GM12891 (cell line): ENCODE data around the gene C15orf61.

Experiments
- DNase-seq: peaks from one replicate; pipeline ENCODE4 v3.0.0; 2011; ENCODE audit warnings: low spot score; ENCODE audit not compliant: insufficient read length
- FAIRE-seq: peaks from 2 replicates; lab custom pipeline; 2011; peaks lifted over from hg19 to GRCh38; lab: Jason Lieb, UNC
- PAX5 ChIP-seq: IDR thresholded peaks from 2 replicates; pipeline ENCODE4 v1.6.1; 2011; ENCODE audit warnings: low read length, moderate library complexity, mild to moderate bottlenecking; ENCODE audit not compliant: insufficient read depth, severe bottlenecking
- POLR2A ChIP-seq: IDR thresholded peaks from 2 replicates; pipeline ENCODE4 v1.6.1; 2011; ENCODE audit warnings: low read depth, low read length, control low read depth
- POLR2AphosphoS5 ChIP-seq: IDR thresholded peaks from 2 replicates; pipeline ENCODE4 v1.6.1; 2011; ENCODE audit warnings: low read depth, low read length, control low read depth
- POU2F2 ChIP-seq: IDR thresholded peaks from 2 replicates; pipeline ENCODE4 v1.6.1; 2011; ENCODE audit warnings: low read depth, mild to moderate bottlenecking, control low read depth, low read length, moderate library complexity
- SPI1 ChIP-seq: IDR thresholded peaks from 2 replicates; pipeline ENCODE4 v1.6.1; 2011; ENCODE audit warnings: low read depth, low read length, control low read depth
- TAF1 ChIP-seq: IDR thresholded peaks from 2 replicates; pipeline ENCODE4 v1.6.1; 2011; ENCODE audit warnings: low read depth, low read length, control low read depth

C15orf61 gene

DNA sequence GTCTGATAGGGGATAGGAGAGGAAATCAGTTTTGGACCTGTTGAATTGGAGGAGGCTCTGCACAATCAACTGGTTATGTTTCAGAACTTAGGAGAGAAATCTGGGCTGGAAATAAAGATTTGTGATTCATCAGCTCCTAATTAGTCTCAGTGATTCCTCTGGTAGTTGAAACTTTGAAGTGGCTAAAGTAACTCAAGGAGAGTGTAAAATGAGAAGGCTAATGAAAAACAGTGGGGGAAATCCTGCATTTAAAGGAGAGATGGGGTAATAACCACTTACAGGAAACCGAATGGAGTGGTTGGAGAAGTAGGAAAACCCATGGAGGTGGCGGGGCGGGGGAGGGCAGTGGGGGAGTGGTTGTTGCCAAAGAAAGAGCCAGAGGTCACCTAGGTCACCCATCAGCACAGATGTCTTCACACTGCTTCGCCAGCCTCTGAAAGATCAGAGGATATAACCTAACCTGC lies 54.1 kb downstream of the C15orf61 start:
- TF ChIP-seq POU2F2 (no peak), SPI1 (no peak), TAF1 (no peak), POLR2AphosphoS5 (no peak), PAX5 (no peak), POLR2A (no peak)
- no peak for FAIRE-seq
- DNase-seq, result no peak

DNA sequence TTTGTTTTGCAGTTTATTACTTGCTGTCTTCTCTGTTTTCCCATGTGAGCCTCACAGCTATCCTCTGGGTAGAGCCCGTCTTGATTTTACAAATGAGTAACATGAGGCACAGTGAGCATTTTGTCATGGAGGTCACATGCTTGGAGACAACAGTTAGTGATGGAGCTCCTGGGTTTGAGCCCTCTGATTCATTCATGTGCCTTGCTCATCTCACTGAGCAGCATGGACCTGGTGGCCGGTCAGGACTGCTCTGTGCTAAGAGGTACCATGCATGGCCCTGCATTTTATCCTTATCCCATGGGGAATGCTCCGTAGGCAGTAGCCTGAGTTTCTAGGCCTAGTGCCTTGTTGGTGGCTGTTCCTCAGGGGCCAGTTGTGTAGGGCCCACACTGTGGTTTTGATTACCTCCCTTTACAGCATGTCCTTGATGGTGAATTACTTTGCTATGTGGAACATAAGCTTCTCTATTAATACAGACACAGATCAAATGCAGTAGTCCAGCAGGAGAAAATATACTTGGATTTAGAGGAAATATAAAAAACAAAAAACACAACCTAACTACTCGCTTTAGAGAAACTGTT lies 57.2 kb downstream of the C15orf61 start:
- DNase-seq (no peak), FAIRE-seq (no peak)
- TF ChIP-seq SPI1, result no peak
- TF ChIP-seq TAF1, result no peak
- no peak for TF ChIP-seq POLR2AphosphoS5
- TF ChIP-seq PAX5, result no peak
- no peak for TF ChIP-seq POLR2A
- TF ChIP-seq POU2F2, result no peak

DNA sequence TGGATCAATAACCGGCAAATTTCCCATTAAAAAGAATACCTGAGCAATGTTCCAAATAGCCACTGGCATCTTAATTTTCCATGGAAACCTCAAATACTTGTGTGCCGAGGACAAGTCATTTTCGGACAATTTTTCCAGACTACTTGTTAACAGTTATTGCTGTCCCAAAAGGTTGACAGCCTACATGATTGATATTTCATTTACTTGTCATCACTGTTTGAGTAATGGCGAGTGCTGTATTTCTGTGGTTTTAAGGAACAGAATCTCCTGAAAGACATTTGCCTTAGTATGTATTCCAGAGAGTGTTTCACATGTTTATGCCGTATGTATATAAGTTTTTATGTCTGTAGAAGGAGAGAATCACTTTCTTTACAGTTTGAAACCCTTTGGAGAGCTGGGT lies 58.2 kb downstream of the C15orf61 start:
- no peak for FAIRE-seq
- no peak for DNase-seq
- TF ChIP-seq POU2F2 (no peak), TAF1 (no peak), POLR2A (no peak), SPI1 (no peak), POLR2AphosphoS5 (no peak)
